HG02759 (cell line): ENCODE results near the gene CANX.

ENCODE experiments used
- ATAC-seq: cut with Tn5 transposase; IDR thresholded peaks from one replicate; pipeline ENCODE4 v1.9.1; 2021; ENCODE audit warnings: mild to moderate bottlenecking, moderate library complexity; ENCODE audit not compliant: unreplicated experiment

Gene CANX

DNA sequence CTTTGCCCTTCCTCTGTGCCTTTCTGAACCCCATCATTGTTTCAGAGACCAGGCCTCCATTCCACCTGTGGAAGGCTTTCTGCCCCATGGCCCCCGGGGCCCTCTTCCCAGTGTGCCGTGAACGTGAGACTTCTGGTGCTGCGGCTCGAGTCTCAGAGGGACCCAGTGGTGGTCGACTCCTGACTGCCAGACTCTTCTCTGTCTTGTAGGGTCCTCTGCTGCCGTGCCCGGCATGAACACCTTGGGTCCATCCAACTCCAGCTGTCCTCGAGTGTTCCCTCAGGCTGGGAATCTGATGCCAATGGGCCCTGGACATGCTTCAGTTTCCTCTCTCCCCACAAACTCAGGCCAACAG is 74.9 kb downstream of the CANX start:
- ATAC-seq: no peak

DNA sequence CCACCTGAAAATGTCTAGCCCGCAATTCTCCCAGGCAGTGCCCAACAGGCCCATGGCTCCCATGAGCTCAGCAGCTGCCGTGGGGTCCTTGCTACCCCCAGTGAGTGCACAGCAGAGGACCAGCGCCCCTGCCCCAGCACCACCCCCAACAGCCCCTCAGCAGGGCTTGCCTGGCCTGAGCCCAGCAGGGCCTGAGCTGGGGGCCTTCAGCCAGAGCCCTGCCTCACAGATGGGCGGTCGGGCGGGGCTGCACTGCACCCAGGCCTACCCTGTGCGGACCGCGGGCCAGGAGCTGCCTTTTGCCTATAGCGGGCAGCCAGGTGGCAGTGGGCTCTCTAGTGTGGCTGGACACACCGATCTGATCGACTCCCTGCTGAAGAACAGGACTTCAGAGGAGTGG is 75.7 kb downstream of the CANX start:
- ATAC-seq: no peak

DNA sequence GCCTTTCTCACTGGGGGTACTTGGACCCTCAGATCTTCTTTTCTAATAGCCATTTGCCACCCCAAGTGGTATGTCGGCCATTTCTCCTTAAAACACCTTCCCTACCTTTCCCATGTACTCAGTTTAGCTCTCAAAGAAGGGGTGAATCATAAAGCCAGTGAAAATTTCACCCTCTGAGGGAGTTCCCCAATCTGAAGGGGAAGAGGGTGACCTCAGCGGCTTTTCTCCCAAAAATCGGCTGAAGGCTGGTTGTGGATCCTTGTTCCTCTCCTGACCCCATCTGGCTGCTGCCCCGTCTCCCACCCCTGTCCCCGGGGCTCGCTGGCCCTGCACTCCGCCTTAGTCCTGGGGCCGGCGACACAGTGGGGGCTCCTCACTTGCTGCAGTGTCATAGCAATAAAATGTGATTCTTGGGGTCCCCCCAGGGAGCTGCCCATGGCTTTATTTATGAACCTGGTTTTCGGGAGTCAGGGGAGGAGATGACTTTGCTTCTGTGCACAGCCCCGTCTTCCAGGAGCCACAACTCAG is 77.7 kb downstream of the CANX start:
- ATAC-seq: no peak

DNA sequence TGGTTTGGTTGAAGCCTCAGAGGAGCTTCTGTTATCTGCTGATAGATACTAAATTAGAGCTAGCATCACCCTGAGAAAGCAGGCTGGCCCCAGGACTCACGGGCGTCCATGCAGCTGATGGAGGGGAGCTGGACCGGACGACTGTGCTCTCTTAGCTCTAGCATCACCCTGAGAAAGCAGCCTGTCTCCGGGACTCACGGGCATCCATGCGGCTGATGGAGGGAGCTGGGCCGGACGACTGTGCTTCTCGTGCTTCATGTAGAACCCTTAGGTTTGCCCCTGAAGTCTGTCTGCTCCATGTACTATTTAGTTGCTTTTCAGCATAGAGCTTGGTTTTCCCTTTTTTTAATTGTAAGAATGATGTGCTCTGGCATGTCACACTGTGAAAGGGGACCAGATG is 78.7 kb downstream of the CANX start:
- no peak for ATAC-seq

DNA sequence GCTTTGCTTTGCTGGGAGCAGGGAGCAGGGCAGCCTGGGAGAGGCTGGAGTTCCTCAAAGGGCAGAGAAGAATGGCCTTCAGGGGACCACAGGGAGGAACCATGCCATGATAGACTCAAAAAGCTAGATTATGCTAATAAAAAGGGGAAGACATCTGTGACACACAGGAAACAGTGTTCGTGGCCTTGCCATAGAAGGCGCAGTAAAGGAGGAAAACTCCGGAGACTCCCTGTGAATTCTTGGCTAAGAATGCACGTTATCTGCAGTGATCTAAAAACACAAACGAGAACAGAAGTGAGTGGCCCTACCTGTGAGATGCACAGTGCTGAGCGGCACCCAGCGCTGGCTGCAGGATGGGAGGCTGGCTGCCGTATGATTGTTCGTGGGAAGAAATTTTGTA is 79.1 kb downstream of the CANX start:
- no peak for ATAC-seq

DNA sequence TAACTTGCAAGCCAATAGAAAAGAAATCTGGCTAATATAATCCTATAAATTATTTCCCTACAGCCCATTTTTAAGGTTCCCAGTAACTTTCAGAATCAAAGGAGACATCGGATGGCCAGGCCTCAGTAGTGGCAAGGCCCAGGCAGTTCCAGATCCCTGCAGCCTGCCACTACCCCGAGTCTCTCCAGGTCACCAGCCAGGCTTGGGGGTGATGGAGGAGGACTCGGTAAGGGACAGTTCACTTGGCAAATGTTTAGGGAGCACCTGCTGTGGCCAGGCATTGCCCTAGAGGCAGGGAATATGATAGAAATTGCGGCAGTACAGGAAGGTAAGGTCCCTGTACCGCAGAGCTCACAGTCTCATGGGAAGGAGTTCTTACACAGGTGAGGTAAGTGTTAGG is 79.8 kb downstream of the CANX start:
- ATAC-seq: no peak

DNA sequence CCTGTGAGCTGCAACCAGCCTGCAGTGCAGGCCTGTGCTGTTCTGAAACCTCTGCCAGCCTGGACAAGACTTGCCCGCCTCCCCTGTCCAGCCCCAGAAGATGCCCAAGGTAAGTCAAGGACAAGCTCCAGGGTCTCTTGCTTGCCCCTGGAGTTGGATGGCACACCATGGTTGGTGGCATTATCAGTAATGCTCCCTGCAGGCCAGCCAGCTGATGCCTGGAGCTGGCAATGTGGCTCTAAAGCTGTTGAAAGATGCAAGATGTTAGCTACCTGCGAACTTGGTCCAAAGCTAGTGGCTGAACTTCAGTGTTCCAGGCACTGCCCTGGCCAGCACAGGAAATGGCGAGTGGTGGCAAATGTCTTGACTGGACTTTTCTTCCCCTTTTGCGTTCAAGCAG is 81.1 kb downstream of the CANX start:
- no peak for ATAC-seq

DNA sequence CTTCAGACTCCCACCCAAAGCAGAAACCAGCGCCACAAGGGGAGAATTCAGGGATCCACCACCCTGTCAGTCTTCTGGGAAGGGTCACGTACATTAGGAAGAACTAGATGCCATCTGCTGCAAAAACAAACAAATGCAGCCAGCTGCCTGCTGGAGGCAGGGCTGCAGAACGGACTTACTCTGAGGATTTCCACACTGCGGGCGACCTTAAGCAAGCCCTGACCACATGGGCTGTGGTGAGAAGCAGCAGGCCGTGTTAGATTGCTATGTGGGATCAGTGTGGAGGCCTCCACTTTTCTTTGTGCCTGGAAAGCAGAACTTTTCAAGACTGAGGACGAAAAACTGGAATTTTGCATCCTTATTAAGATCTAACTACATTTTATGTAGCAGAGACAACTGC is 81.6 kb downstream of the CANX start:
- no peak for ATAC-seq
